CD14-positive monocyte (primary cell): Measurements from ENCODE around the gene KLK10. TPM values are rescaled to one million over a fixed set of nuclear protein-coding genes. Genes with fewer than 3 reads are reported as not detected.

Experiments
- DNase-seq, 3 donors: peaks; one replicate each; pipeline ENCODE4 v3.0.0-alpha.2; 2011 to 2022
- H2AFZ ChIP-seq: 2 replicates; pipeline ENCODE4 v1.6.0; 2012; ENCODE audit warnings: mild to moderate bottlenecking, low read depth, low read length, inconsistent platforms; ENCODE audit not compliant: insufficient read depth, poor library complexity, severe bottlenecking
- H3K27ac ChIP-seq, 2 donors: 1 replicate in 1 of 2; 2 replicates in 1 of 2; pipeline ENCODE4 v1.5.1; 2012 to 2013; ENCODE audit warnings: low read length in 2 of 2, control low read depth in 1 of 2, inconsistent platforms in 1 of 2, low read depth in 1 of 2, mild to moderate bottlenecking in 1 of 2
- H3K27me3 ChIP-seq, 2 donors: one replicate each; pipeline versions ENCODE4 v1.6.0 to v1.6.1; 2011 to 2013; ENCODE audit warnings: low read length in 2 of 2; ENCODE audit not compliant: control insufficient read depth in 2 of 2, insufficient read depth in 2 of 2
- H3K36me3 ChIP-seq, 2 donors: replicated peaks in 1 of 2; 1 replicate in 1 of 2; 2 replicates in 1 of 2; pipeline versions ENCODE4 v1.5.1 to v1.6.1; 2012 to 2013; ENCODE audit warnings: low read length in 2 of 2, control low read depth in 1 of 2, inconsistent platforms in 1 of 2, mild to moderate bottlenecking in 1 of 2; ENCODE audit not compliant: insufficient read depth in 2 of 2, control insufficient read depth in 1 of 2
- H3K4me1 ChIP-seq, 2 donors: 1 replicate in 1 of 2; 2 replicates in 1 of 2; pipeline versions ENCODE4 v1.5.1 to v1.6.1; 2012 to 2013; ENCODE audit warnings: low read length in 2 of 2, control low read depth in 1 of 2, inconsistent platforms in 1 of 2, mild to moderate bottlenecking in 1 of 2, moderate library complexity in 1 of 2; ENCODE audit not compliant: insufficient read depth in 2 of 2, control insufficient read depth in 1 of 2
- H3K4me2 ChIP-seq: replicated peaks from 2 replicates; pipeline ENCODE3; 2012; ENCODE audit warnings: low read length, moderate library complexity, mild to moderate bottlenecking; ENCODE audit not compliant: poor library complexity, severe bottlenecking; ENCODE audit errors: extremely low read depth
- H3K4me3 ChIP-seq, 3 experiments: fragments of 200-600 bp in 1 of 3; sonication (generic) in 1 of 3; replicated peaks in 1 of 3; 1 replicate in 2 of 3; 2 replicates in 1 of 3; pipeline ENCODE4 v1.5.1; 2011 to 2013; ENCODE audit warnings: low read length in 3 of 3, mild to moderate bottlenecking in 3 of 3, control low read depth in 2 of 3, low read depth in 2 of 3, inconsistent platforms in 1 of 3, moderate library complexity in 1 of 3
- H3K79me2 ChIP-seq: 2 replicates; pipeline ENCODE4 v1.6.0; 2012; ENCODE audit warnings: mild to moderate bottlenecking, control low read depth, inconsistent platforms, low read length, moderate library complexity; ENCODE audit not compliant: insufficient read depth
- H3K9ac ChIP-seq: 2 replicates; pipeline ENCODE4 v1.6.0; 2017; ENCODE audit warnings: low read length, mild to moderate bottlenecking; ENCODE audit not compliant: insufficient read depth, poor library complexity, severe bottlenecking
- H3K9me3 ChIP-seq, 2 donors: replicated peaks in 1 of 2; 1 replicate in 1 of 2; 2 replicates in 1 of 2; pipeline versions ENCODE4 v1.5.1 to v1.6.1; 2012 to 2013; ENCODE audit warnings: low read length in 2 of 2, control low read depth in 1 of 2; ENCODE audit not compliant: control insufficient read depth in 1 of 2, insufficient read depth in 1 of 2
- H4K20me1 ChIP-seq: 2 replicates; pipeline ENCODE4 v1.6.0; 2012; ENCODE audit warnings: mild to moderate bottlenecking, low read length, control low read depth, moderate library complexity; ENCODE audit not compliant: insufficient read depth
- H3K27ac Mint-ChIP-seq, 7 donors: one replicate each; pipeline ENCODE4 v1.8.0; 2020; ENCODE audit warnings: mild to moderate bottlenecking in 7 of 7, mixed read lengths in 7 of 7, moderate library complexity in 6 of 7, inconsistent platforms in 2 of 7
- H3K27me3 Mint-ChIP-seq, 3 donors: one replicate each; pipeline ENCODE4 v1.8.0; 2021 to 2022; ENCODE audit warnings: low read depth in 3 of 3, mild to moderate bottlenecking in 3 of 3, mixed read lengths in 3 of 3, moderate library complexity in 3 of 3, inconsistent platforms in 1 of 3
- H3K36me3 Mint-ChIP-seq, 2 donors: one replicate each; pipeline ENCODE4 v1.8.0; 2020; ENCODE audit warnings: mixed read lengths in 2 of 2, inconsistent platforms in 1 of 2, mild to moderate bottlenecking in 1 of 2
- H3K4me1 Mint-ChIP-seq: one replicate; pipeline ENCODE4 v1.8.0; 2020; ENCODE audit warnings: mild to moderate bottlenecking, mixed read lengths
- H3K4me3 Mint-ChIP-seq, 2 donors: one replicate each; pipeline ENCODE4 v1.8.0; 2020; ENCODE audit warnings: mild to moderate bottlenecking in 2 of 2, mixed read lengths in 2 of 2, moderate library complexity in 1 of 2
- H3K9me3 Mint-ChIP-seq, 7 donors: one replicate each; pipeline ENCODE4 v1.8.0; 2020 to 2022; ENCODE audit warnings: mixed read lengths in 7 of 7, mild to moderate bottlenecking in 6 of 7, moderate library complexity in 6 of 7, inconsistent platforms in 2 of 7
- WGBS: methylation state at CpG from one replicate; pipeline ENCODE4 v1.1.5; 2013; ENCODE audit warnings: missing lambda C conversion rate; ENCODE audit not compliant: insufficient coverage; 5-methylcytosine and 5-hydroxymethylcytosine counted together
- intact Hi-C, 2 donors: fragments of 100-400 bp; cut with micrococcal nuclease; formaldehyde crosslinking; loops; one replicate each; pipeline versions ENCODE4 v1.15.0 to v1.15.1; 2023
- polyA plus RNA-seq, 3 donors: library from polyadenylated mRNA; depleted of rRNA in 1 of 3; unstranded in 2 of 3; stranded (reverse) in 1 of 3; fragments of 300-500 nt in 2 of 3; fragments of >200 nt in 1 of 3; fragmentation: Illumina TruSeq in 2 of 3; gene quantifications; 1 replicate in 2 of 3; 2 replicates in 1 of 3; pipeline ENCODE4 v1.2.3, GENCODE V29; 2012 to 2021
- TF ChIP-seq, protein P1 (sequence below): fragments of 200-600 bp; IDR thresholded peaks from one replicate; pipeline ENCODE4 v1.8.0; 2022; ENCODE audit warnings: antibody characterized with exemption, mild to moderate bottlenecking

KLK10 gene
- polyA plus RNA-seq, 3 donors: not detected

DNA sequence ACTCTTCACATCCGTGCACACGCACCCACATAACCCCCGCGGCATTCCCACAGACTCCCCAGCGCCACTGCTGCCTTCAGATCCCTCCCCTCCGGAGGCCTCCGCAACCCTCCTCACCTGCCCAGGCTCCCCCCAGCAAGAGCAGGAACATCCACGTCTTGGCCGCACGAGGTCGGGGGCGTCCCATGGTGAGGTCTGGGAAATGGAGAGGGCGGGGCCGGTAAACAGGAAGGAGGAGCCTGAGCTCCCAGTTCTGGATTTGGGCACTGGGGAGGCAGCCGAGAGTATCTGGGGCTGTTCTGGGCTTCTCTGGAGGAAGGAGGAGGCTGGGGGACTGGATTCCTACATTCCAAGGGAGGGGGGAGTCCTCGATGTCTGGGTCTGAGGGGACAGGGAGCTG, 18.5 kb downstream of the KLK10 start:
- peak overlapping the region in 1 of 2 donors; percentile 51 for H3K4me3 Mint-ChIP-seq
- peaks cover 4 to 13% (median 9%) of the 10 kb centered on the region in 7 donors for H3K9me3 Mint-ChIP-seq
- peaks cover 5% of the 10 kb centered on the region in 2 donors for H3K9me3 ChIP-seq
- peaks cover 12 to 48% (median 36%) of the 10 kb centered on the region in 3 donors for H3K27me3 Mint-ChIP-seq
- no peaks in the 10 kb centered on the region for H3K4me1 ChIP-seq
- TF ChIP-seq, protein P1, sequence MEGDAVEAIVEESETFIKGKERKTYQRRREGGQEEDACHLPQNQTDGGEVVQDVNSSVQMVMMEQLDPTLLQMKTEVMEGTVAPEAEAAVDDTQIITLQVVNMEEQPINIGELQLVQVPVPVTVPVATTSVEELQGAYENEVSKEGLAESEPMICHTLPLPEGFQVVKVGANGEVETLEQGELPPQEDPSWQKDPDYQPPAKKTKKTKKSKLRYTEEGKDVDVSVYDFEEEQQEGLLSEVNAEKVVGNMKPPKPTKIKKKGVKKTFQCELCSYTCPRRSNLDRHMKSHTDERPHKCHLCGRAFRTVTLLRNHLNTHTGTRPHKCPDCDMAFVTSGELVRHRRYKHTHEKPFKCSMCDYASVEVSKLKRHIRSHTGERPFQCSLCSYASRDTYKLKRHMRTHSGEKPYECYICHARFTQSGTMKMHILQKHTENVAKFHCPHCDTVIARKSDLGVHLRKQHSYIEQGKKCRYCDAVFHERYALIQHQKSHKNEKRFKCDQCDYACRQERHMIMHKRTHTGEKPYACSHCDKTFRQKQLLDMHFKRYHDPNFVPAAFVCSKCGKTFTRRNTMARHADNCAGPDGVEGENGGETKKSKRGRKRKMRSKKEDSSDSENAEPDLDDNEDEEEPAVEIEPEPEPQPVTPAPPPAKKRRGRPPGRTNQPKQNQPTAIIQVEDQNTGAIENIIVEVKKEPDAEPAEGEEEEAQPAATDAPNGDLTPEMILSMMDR: no peak
- H3K27ac ChIP-seq: no peak overlapping the region
- H3K27me3 ChIP-seq: peaks cover 0 to 5% of the 10 kb centered on the region in 2 donors
- intact Hi-C loops: no loop called here
- H3K4me3 ChIP-seq: no peak overlapping the region
- no peak overlapping the region for H3K27ac Mint-ChIP-seq
- H3K4me2 ChIP-seq: no peak overlapping the region
- H4K20me1 ChIP-seq: no peaks in the 10 kb centered on the region
- no peaks in the 10 kb centered on the region for H3K36me3 ChIP-seq
- 37% methylated on average over 13 of the region's 16 CpGs for WGBS
- H2AFZ ChIP-seq: no peak overlapping the region
- H3K4me1 Mint-ChIP-seq: peaks cover 4% of the 10 kb centered on the region
- DNase-seq: no peak
- no peak overlapping the region for H3K9ac ChIP-seq
- no peaks in the 10 kb centered on the region for H3K79me2 ChIP-seq
- no peaks in the 10 kb centered on the region for H3K36me3 Mint-ChIP-seq

GRCh38 chr19:51000426-51000825, 19.1 kb downstream of the KLK10 start:
- intact Hi-C loops: no loop called here
- H3K36me3 ChIP-seq: no peaks in the 10 kb centered on the region
- TF ChIP-seq, protein P1: no peak
- H3K79me2 ChIP-seq: no peaks in the 10 kb centered on the region
- H2AFZ ChIP-seq: no peak overlapping the region
- 92% methylated on average over 10 of the region's 10 CpGs for WGBS
- Mint-ChIP-seq H3K36me3 (no peaks in the 10 kb centered on the region), H3K4me3 (no peak overlapping the region), H3K4me1 (peaks cover 4% of the 10 kb centered on the region), H3K27ac (no peak overlapping the region), H3K9me3 (peaks cover 4 to 13% (median 9%) of the 10 kb centered on the region in 7 donors), H3K27me3 (peaks cover 12 to 48% (median 36%) of the 10 kb centered on the region in 3 donors)
- H3K27me3 ChIP-seq: peaks cover 0 to 5% of the 10 kb centered on the region in 2 donors
- H3K9me3 ChIP-seq: peaks cover 5% of the 10 kb centered on the region in 2 donors
- H3K9ac ChIP-seq: no peak overlapping the region
- no peaks in the 10 kb centered on the region for H3K4me1 ChIP-seq
- H3K4me3 ChIP-seq: no peak overlapping the region
- no peak for DNase-seq
- H3K27ac ChIP-seq: no peak overlapping the region
- no peak overlapping the region for H3K4me2 ChIP-seq
- no peaks in the 10 kb centered on the region for H4K20me1 ChIP-seq
